HG03460 (cell line): ENCODE data around the gene FADS1.

Experiments
- ATAC-seq: cut with Tn5 transposase; IDR thresholded peaks from one replicate; pipeline ENCODE4 v1.9.1; 2021; ENCODE audit not compliant: unreplicated experiment

FADS1 gene

DNA sequence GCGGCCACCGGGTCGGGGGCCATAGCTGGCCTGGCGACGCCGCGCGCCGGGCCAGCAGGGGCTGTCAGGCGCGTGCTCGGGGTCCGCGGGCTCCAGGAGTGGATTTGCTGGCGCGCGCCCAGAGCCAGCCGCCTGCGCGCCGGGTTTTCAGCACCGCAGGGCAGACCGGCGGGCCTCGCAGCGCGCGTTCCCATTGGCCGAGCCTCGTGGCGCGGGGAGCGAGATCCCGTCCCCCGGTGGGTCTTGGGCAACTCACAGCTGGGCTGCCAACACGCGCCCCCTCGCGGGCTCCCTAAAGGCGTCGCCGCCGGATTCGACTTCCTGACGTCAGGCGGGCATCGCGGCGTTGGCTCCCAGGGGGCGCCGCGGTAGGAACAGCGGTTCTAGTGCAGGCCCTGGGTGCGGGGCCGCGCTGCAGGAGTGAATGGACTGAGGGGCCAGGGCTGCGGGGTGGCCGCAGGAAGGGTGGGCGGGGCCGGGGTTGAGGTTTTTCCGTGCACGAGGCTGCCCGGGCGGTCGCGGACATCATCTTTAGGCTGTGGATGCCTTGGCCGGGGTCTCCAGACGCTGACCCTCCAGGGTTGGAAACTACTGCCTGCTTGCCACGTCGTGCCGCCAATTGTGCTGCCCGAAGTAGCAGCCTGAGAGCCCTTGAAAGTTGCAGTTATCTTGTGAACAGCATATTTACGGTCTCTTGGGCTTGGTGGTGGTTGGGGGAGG lies at the start of gene FADS1:
TSS of gene FADS1 (minus strand) at position 268 of the 720 bp plus-strand sequence. CDS start at position 194, 74 bp downstream.
- ATAC-seq, result peak; percentile 46

DNA sequence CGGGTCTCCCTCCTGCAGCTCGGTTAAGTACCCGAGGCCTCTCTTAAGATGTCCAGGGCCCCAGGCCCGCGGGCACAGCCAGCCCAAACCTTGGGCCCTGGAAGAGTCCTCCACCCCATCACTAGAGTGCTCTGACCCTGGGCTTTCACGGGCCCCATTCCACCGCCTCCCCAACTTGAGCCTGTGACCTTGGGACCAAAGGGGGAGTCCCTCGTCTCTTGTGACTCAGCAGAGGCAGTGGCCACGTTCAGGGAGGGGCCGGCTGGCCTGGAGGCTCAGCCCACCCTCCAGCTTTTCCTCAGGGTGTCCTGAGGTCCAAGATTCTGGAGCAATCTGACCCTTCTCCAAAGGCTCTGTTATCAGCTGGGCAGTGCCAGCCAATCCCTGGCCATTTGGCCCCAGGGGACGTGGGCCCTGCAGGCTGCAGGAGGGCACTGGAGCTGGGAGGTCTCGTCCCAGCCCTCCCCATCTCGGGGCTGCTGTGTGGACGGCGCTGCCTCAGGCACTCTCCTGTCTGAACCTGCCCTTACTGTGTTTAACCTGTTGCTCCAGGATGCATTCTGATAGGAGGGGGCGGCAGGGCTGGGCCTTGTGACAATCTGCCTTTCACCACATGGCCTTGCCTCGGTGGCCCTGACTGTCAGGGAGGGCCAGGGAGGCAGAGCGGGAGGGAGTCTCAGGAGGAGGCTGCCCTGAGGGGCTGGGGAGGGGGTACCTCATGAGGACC lies 49.6 kb upstream of the FADS1 start:
- ATAC-seq, result no peak

DNA sequence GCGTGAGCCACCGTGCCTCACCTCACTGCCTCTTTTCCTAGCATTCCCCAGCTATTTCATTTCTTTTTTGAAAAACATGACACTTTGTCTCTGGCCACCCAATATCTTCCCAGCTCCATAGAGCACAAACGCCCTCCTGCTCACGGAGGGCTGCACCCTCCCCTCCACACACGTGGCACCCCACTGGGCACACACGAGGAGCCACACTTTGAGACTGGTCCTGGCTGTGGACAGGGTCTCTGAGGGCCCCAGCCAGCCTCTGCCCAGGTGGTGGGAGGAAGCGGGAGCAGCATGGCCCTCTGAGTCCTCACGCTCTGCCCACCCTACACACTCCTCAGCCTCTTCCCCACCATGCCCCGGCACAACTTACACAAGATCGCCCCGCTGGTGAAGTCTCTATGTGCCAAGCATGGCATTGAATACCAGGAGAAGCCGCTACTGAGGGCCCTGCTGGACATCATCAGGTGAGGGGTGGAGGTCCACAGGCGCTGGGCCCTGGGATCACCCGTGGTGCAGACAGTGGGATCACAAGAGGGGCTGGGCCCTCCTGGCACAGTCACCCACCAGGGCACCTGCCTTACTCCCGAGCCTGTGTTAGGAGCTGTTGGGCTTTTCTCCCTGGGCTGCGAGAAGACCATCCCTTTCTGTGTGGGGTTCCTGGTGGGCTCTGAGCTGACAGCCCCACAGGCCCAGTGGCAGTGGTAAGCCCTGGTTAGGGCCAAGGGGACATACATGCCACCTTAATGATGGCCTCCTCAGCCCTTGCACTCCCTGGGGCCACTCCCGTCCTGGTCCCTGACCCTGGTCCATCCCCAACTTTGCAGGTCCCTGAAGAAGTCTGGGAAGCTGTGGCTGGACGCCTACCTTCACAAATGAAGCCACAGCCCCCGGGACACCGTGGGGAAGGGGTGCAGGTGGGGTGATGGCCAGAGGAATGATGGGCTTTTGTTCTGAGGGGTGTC lies 48.3 kb upstream of the FADS1 start:
- ATAC-seq, result no peak

DNA sequence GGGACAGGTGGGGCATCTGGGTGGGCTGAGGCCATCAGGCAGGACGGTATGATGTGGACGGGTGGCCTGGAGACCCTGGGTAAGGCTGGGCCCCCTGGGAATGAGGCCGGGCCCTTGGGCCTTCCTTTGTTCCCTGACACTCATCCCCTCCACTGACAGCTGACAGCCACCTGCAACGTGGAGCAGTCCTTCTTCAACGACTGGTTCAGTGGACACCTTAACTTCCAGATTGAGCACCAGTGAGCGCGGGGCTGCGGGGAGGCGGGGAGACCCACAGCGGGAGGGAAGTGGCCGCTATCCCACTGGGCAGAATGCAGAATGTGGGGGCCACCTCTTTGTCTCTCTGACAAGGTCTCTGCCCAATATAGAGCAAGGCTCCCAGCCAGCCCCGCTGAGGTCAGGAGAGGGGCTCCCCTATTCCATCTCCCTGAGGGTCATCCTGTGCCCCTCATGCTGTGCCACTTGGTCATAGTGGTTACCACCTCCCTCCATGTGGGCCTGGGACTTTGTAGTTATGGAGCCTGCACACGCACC lies 46.8 kb upstream of the FADS1 start:
- ATAC-seq, result no peak

DNA sequence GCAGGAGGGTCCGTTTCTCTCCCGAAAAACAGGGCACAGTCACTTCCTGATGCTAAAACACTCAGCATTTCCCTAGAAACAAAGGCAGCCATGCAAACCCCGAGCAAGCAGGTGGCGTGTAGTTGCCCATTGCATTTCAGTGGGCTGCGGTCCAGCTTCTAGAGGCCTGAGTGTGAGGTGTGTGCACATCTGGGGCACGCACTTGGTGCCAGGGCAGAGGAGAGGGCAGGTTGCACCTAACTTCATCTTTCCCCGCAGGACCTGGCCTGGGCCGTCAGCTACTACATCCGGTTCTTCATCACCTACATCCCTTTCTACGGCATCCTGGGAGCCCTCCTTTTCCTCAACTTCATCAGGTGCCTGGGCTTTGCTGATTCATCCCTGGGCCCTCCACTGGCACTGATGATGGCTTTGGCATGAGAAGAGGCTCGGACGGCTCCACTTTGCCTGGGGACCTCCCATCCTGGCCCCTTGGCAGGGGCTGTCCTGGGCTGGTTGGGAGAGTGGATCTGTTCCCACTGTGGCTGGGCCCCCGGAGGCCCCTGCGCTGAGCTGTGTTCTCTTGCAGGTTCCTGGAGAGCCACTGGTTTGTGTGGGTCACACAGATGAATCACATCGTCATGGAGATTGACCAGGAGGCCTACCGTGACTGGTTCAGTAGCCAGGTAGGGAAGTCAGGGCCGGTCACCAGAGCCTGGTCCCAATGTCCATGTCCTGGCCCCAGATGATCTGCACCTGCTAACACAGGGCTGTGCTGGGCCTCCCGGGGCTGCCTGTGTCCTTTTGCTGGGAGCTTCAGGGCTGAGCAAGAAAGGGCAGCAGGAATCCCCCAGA lies 46.1 kb upstream of the FADS1 start:
- no peak for ATAC-seq

GRCh38 chr11:61861634-61862033 lies 44.8 kb upstream of the FADS1 start:
- no peak for ATAC-seq

GRCh38 chr11:61860054-61860903 lies 43.5 kb upstream of the FADS1 start:
- no peak for ATAC-seq

DNA sequence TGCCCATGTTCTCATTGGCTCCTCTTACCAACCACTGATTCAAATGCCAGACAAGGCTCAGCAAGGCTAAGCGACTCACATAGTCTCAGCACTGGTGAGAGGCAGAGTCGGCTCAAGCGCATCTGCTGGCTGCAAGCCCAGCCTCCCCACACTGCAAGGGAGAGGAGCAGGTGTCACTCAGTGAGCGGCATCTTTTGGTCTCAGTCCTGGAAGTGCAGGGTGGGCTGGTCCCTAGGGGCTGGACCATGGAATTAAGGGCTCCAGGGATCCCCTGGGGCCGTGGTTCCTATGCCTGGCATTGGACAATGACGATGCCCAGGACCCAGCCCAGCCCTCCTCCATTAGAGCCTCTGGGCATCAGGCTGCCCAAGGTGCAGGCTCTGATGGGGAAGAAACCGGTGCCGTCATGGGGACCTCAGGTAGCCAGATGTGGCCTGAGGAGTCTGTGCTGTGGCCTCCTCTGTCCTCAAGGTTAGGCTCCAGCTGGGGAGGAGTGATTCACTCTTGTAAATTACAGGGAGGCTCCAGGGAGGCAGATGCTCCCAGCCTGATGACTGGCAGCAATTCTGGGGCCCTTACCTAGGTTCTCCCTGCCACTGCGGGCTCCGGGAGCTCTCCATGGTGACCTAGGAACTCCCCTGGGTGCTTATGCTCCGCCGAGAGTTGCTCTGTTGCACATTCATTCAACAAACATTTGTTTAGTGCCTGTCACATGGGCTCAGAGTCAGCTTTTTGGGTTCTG lies 39.3 kb upstream of the FADS1 start:
- ATAC-seq, result no peak

DNA sequence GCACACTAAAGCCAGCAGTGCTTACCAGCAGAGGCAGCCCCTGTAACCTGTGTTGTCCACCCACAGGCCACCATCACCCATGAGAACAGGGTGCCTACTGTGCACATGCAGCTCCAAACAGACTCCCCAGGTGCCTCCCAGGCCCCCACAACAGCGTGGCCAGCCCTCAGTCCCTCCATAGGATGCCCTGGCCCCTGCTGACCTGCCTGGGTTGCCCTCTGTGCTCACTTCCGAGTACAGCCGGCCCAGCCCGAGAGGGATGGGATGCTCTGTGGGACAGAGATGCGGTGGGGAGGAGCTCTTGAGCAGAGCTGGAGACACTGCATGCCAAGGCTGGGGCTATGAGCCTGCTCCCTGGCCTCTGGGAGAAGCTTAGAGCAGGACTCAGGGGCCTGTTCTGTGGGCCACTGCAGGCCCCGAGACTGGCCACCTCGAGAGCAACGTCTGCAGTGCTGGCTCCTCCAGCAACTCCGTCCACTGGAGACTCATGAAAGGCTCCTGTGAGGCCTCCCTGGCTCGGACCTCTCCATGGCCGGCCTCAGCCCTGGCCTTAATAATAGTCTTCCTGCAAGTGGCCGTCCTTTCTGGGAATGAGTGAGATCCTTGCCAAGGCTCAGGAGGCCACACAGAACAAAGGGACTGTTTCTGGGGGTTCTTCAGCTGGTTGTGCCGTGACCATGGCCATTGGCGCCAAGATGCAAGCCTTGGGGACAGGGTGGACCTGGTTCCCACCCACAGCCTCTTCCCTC lies 38.3 kb upstream of the FADS1 start:
- ATAC-seq, result no peak

DNA sequence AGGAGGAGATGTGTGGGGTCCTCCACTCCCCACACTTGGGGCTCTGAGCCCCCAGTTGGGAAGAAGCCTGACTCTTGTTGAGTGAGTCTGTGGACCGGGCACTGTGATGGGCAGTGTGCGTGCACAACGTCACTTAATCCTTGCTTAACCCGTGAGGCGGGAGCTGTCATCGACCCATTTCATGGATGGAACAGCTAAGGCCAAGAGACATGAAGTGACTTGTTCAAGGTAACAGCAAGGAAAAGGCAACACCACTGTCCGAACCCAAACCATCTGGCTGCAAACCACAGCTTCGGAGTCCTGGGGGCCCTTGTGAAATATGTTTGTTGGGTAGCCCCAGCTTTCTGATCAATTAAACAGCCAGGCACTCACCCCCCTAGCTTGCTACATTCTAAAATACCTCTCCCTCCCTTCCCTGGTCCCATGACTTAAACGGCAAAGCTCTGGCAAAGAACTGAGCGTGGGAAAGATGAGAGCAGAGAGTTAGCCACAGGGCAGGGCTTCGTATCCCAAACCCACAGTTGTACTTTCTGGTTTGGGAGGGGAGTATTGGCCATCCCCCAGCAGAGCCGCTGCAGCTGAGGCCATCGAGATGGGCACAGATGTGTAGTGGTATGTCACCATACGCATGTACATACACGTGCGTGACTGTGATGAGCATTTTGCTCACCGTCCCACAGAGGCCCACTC lies 37.5 kb upstream of the FADS1 start:
- no peak for ATAC-seq

DNA sequence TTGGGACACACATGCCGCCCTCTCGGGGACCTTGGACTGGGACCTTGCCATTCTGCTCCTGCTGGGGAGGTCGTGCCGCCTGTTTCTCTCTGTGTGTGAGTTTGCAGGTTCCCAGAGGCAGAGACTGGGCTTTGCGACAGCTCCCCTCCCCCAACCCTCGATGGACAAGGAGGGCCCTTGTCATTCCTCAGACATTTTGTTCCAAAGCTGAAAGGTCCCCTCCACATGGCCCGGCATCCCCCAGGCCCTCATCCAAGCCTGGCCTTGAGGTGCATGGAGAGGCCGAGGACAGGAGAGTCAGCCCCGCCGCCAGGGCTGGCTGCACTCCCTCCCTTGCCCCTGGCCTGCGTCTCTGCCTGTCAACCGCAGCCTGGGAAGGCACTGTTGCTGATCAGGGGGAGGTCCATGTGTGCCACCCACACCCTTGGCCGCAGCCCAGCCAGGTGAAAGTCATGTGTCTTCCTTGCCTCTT lies 36.9 kb upstream of the FADS1 start:
- ATAC-seq, result no peak

- ATAC-seq, result no peak
These were observed 35.1 kb upstream of the FADS1 start for GRCh38 chr11:61851900-61852295.

GRCh38 chr11:61851113-61851899 lies 34.5 kb upstream of the FADS1 start:
- ATAC-seq, result no peak

GRCh38 chr11:61850687-61851086 lies 33.9 kb upstream of the FADS1 start:
- ATAC-seq, result no peak

DNA sequence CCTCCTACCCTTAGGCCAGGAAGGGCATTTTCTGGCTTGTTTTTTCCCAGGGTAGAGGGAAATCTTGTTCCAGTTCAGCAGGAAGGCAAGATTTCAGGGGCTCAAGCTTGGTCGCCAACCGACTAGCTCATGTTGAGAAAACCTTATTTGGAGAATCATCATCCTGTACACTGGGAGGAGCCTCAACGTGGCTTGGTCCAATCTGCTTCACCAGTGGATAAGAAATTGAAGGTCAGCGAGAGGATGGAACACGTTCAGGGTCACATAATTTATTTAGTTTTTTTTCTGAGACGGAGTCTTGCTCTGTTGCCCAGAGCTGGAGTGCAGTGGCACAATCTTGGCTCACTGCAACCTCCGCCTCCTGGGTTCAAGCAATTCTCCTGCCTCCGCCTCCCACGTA lies 31.8 kb upstream of the FADS1 start:
- ATAC-seq, result no peak

DNA sequence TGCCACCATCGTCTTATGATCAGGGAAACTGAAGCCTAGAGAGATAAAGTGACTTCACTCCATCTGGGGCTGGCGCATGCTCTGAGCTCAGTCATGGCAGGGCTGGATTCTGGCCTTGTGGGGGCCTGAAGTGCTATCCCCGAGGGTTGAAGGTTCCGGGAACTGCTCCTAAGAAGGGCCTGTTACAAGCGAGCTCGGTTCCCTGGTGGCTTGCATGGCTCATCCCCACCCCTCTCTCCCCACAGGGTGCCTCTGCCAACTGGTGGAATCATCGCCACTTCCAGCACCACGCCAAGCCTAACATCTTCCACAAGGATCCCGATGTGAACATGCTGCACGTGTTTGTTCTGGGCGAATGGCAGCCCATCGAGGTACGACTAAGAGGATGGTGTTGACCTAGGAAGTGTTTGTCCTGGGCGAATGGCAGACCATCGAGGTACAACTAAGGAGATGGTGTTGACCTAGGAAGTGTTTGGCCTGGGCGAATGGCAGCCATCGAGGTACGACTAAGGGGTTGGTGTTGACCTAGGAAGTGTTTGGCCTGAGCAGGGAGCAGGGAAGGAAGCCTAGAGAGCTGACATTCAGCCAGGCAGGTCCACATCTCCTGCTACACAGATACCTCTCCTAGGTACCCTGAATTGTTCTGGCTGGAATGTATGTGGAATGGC lies 31.2 kb upstream of the FADS1 start:
- no peak for ATAC-seq
